HG02970 (cell line): ENCODE data around the gene ATP8B3.

ENCODE experiments used
- ATAC-seq: cut with Tn5 transposase; IDR thresholded peaks from one replicate; pipeline ENCODE4 v1.9.1; 2021; ENCODE audit warnings: mild to moderate bottlenecking, moderate library complexity, moderate number of reproducible peaks; ENCODE audit not compliant: unreplicated experiment, low FRiP score

ATP8B3 gene

GRCh38 chr19:1811942-1812425, at the start of gene ATP8B3:
Gene ATP8B3, minus strand, starts transcription at chr19:1812276. Its CDS starts 540 bp downstream, at chr19:1811736.
- ATAC-seq, result peak; percentile 17

- ATAC-seq, result no peak
These were observed 49.5 kb upstream of the ATP8B3 start for GRCh38 chr19:1861599-1862031.

GRCh38 chr19:1860821-1861598, 48.9 kb upstream of the ATP8B3 start:
- ATAC-seq, result no peak

GRCh38 chr19:1860042-1860775, 48.1 kb upstream of the ATP8B3 start:
- ATAC-seq, result no peak

- no peak for ATAC-seq
These were observed 47.3 kb upstream of the ATP8B3 start for GRCh38 chr19:1859331-1859781.

GRCh38 chr19:1858412-1859081, 46.5 kb upstream of the ATP8B3 start:
- no peak for ATAC-seq

GRCh38 chr19:1857648-1858326, 45.7 kb upstream of the ATP8B3 start:
- ATAC-seq, result no peak

GRCh38 chr19:1856698-1857603, 44.9 kb upstream of the ATP8B3 start:
- ATAC-seq, result peak; percentile 38

GRCh38 chr19:1856345-1856697, 44.2 kb upstream of the ATP8B3 start:
- no peak for ATAC-seq

- ATAC-seq, result no peak
These were observed 43.8 kb upstream of the ATP8B3 start for GRCh38 chr19:1855828-1856255.

GRCh38 chr19:1855040-1855827, 43.2 kb upstream of the ATP8B3 start:
- peak; percentile 44 for ATAC-seq

- no peak for ATAC-seq
These were observed 42.5 kb upstream of the ATP8B3 start for GRCh38 chr19:1854542-1855039.

- no peak for ATAC-seq
These were observed 42.0 kb upstream of the ATP8B3 start for GRCh38 chr19:1854039-1854541.

GRCh38 chr19:1853295-1854038, 41.4 kb upstream of the ATP8B3 start:
- ATAC-seq, result no peak

GRCh38 chr19:1852581-1853128, 40.6 kb upstream of the ATP8B3 start:
- no peak for ATAC-seq

GRCh38 chr19:1851654-1852580, 39.8 kb upstream of the ATP8B3 start:
- ATAC-seq, result no peak
